ENCODE data around the gene PTPRK.

Gene PTPRK

GRCh38 chr6:128238225-128238624 is 282.2 kb downstream of the PTPRK start:
- no peak for DNase-seq

- no peak for DNase-seq
These were observed 284.8 kb downstream of the PTPRK start for GRCh38 chr6:128235556-128235955.

GRCh38 chr6:128233531-128233930 is 286.9 kb downstream of the PTPRK start:
- no peak for DNase-seq

GRCh38 chr6:128230267-128230989 is 290.0 kb downstream of the PTPRK start:
- no peak for DNase-seq

GRCh38 chr6:128225612-128226011 is 294.8 kb downstream of the PTPRK start:
- no peak for DNase-seq

GRCh38 chr6:128216917-128217316 is 303.5 kb downstream of the PTPRK start:
- no peak for DNase-seq

GRCh38 chr6:128209771-128210170 is 310.6 kb downstream of the PTPRK start:
- no peak for DNase-seq

GRCh38 chr6:128208851-128209580 is 311.4 kb downstream of the PTPRK start:
- DNase-seq: no peak

- no peak for DNase-seq
These were observed 312.3 kb downstream of the PTPRK start for GRCh38 chr6:128208078-128208477.

- no peak for DNase-seq
These were observed 313.6 kb downstream of the PTPRK start for GRCh38 chr6:128206610-128207426.

GRCh38 chr6:128204616-128205015 is 315.8 kb downstream of the PTPRK start:
- no peak for DNase-seq

- no peak for DNase-seq
These were observed 318.1 kb downstream of the PTPRK start for GRCh38 chr6:128202169-128202765.

- no peak for DNase-seq
These were observed 319.6 kb downstream of the PTPRK start for GRCh38 chr6:128200789-128201188.

- DNase-seq: no peak
These were observed 320.9 kb downstream of the PTPRK start for GRCh38 chr6:128199461-128199860.

- DNase-seq: no peak
These were observed 327.4 kb downstream of the PTPRK start for GRCh38 chr6:128192972-128193371.

- no peak for DNase-seq
These were observed 331.7 kb downstream of the PTPRK start for GRCh38 chr6:128188678-128189077.

- no peak for DNase-seq
These were observed 333.7 kb downstream of the PTPRK start for GRCh38 chr6:128186729-128187128.

- DNase-seq: no peak
These were observed 340.4 kb downstream of the PTPRK start for GRCh38 chr6:128179876-128180438.

GRCh38 chr6:128174724-128175123 is 345.7 kb downstream of the PTPRK start:
- no peak for DNase-seq

GRCh38 chr6:128172752-128173682 is 347.4 kb downstream of the PTPRK start:
- DNase-seq: no peak

- DNase-seq: no peak
These were observed 348.3 kb downstream of the PTPRK start for GRCh38 chr6:128172081-128172480.

- no peak for DNase-seq
These were observed 349.2 kb downstream of the PTPRK start for GRCh38 chr6:128171182-128171581.

Measured in NCI-H524 (cell line).